GM18499 (cell line): Measurements from ENCODE around the gene NDRG4.
A peak's percentile ranks its signal among the peaks of the same experiment; 100 is the strongest.

Experiments
- ATAC-seq: cut with Tn5 transposase; IDR thresholded peaks from one replicate; pipeline ENCODE4 v1.9.1; 2021; ENCODE audit warnings: moderate number of reproducible peaks; ENCODE audit not compliant: insufficient read depth, unreplicated experiment

The NDRG4 gene

GRCh38 chr16:58499615-58500351, at the start of gene NDRG4:
Gene NDRG4, plus strand, starts transcription at chr16:58500143. Its CDS starts 106 bp downstream, at chr16:58500249.
- ATAC-seq: peak; percentile 65

DNA sequence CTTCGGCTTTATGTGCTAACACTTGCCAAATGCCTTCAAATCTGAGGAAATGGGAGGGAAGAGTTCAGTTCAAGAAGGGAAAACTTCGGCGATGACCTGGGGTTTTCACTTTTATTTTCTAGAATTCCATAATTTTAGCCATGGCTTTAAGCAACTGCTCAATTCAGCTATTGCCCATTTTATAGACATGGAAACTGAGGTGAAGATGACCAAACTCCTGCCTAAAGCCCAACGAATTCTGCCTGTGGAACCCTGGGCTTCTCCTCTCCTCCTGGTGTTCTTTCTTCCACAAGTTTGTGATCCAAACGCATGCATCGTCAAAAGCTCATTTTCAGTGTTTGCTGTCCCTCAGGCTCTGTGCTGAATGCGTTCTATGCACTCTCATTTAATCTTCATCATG, 49.4 kb upstream of the NDRG4 start:
- ATAC-seq: no peak

DNA sequence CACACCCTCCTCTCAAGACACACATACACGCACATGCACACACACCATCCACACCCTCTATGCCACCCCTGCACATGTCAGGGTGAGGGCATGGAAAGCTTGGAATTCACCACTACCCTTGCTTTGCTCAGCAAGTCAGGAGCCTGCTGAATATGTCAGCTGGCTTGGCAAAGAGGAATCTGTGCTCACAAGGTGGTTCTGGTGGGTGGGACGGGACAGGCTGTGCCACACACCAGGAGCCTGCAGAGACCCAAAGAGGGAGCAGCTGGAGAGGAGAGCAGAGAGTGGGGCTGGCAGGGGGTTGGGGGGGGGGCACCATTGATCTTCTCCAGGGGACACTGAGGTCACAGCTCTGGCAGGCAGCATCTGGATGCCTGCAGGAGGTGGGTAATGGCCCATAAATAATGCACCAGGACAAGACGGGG, 48.7 kb upstream of the NDRG4 start:
- ATAC-seq: no peak

GRCh38 chr16:58451945-58452401, 48.0 kb upstream of the NDRG4 start:
- ATAC-seq: no peak

DNA sequence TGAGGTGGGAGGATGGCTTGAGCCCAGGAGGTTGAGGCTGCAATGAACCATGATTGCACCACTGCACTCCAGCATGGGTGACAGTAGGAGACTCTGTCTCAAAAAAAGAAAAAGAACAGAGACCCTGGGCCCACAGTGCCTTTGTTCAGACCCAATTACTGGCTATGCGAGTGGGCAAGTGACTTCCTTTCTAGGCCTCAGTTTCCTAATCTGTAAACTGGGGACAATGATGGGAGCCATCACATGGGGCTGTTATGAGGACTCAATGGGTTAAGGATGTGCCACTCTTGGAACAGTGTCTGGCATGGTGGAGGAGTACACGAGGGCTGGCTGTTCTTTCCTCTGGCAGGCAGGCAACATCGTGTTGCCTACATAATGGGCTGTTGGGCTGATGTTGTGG, 47.3 kb upstream of the NDRG4 start:
- no peak for ATAC-seq

DNA sequence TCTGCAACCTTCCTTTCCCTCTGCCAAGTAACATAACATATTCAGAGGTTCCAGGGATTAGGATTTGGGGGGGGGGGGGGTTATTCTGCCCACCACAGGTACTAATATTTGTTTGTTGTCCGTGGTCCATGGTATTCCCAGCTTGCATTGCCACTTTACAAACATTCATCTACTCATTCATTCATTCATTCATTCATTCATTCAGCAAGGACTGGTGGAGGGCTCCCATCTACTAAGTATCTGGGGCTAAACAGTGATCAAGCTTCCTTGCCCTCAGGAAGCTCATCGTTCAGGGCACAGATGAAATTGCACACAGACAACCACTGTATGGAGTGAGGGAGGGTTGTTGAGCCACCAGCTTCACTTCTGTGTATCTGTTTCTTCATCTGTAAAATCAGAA, 45.8 kb upstream of the NDRG4 start:
- no peak for ATAC-seq

DNA sequence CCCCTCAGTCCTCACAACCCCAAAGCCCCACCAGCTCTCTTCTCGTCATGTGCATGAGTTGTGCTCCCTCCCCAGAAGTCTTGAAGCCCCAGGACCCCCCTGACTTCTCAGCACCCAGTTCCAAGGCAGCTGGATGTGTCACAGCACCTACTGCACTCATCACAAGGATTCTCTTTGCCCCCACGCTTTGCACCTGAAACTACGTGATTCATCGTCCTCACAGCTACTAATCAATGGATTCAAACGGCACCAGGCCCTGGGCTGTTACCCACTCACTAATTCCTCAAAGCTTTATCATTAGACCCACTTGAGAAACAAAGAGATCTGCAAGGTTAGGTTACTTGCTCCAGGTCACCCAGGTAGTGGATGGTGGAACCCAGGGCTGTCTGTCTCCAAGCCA, 45.1 kb upstream of the NDRG4 start:
- ATAC-seq: no peak

DNA sequence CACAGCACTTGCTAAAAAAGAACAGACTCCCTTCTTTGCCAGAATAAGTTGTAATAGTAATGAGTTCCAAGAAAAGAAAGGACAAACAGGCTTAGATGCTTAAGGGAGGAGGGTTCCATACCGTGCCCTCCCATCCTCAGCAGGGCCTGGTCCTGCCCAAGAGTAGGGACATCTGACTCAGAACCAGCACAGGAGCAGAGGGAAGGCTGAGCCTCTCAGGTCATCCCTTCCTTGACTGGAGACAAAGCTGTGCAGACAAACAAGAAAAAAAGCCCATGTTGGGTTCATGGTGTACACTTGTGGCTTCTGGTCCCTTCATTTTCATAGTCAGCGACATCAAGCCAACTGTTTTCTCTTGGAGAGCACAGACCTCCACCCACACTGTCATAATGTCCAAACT, 44.2 kb upstream of the NDRG4 start:
- no peak for ATAC-seq

GRCh38 chr16:58456193-58456592, 43.8 kb upstream of the NDRG4 start:
- ATAC-seq: no peak

- no peak for ATAC-seq
These were observed 41.2 kb upstream of the NDRG4 start for GRCh38 chr16:58458606-58459343.

- no peak for ATAC-seq
These were observed 40.4 kb upstream of the NDRG4 start for GRCh38 chr16:58459344-58460218.

DNA sequence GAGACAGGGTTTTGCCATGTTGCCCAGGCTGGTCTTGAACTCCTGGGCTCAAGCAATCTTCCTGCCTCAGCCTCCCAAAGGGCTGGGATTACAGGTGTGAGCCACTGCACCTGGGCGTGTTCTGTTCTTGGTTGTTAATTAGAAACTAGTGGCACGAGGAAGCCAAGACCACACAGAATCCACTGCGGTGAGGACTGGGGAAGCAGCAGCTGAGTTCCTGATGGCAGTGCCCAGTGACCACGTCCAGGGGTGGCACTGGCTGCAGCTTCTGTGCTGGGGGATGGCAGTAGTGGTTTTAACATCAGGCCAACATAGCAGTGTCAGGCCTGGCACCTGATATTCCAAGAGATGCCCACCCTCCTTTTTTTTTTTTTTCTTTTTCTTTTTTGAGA, 39.7 kb upstream of the NDRG4 start:
- ATAC-seq: no peak

GRCh38 chr16:58461056-58461455, 38.9 kb upstream of the NDRG4 start:
- no peak for ATAC-seq

GRCh38 chr16:58461640-58462039, 38.3 kb upstream of the NDRG4 start:
- ATAC-seq: no peak

DNA sequence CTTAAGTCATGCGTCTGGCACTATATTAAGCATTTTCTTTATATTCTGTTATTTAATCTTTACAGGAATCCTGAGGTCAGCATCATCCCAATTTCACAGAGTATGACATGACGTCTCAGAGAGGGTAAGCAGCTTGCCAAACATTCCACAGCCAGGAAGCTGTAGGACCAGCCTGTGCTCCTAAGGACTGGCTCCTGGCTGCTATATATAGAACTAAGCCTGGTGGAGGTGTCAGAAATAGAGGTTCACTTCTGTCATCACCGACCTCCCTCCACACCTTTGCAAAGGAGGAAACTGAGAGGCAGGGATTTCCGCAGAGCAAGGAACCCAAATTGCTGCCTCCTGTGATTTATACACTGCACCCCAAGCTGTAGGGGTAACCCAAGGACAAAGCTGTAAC, 37.9 kb upstream of the NDRG4 start:
- no peak for ATAC-seq

DNA sequence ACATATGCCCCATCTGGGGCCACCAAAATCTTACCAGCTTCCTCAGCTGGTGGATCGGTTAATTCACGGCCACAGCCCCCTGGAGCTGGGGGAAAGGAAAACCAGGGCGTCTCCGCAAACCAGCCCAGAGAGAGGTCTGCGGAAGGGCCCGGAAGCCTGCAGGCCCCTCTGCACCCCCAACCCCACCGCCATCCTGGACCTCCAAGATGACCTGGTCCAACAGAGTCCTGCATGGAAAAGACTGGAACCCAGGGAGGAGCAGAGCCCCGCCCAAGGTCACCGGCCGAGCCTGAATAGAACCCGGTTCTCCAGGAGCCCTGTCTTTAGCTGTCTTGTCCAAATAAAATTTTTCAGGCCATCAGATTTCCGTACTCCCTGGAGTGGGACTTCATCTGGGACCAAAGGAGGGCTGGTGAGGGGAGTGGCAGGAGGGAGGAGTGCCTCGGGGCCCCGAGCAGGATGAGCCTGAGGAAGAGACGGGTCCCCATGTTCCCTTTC, 37.4 kb upstream of the NDRG4 start:
- ATAC-seq: no peak

DNA sequence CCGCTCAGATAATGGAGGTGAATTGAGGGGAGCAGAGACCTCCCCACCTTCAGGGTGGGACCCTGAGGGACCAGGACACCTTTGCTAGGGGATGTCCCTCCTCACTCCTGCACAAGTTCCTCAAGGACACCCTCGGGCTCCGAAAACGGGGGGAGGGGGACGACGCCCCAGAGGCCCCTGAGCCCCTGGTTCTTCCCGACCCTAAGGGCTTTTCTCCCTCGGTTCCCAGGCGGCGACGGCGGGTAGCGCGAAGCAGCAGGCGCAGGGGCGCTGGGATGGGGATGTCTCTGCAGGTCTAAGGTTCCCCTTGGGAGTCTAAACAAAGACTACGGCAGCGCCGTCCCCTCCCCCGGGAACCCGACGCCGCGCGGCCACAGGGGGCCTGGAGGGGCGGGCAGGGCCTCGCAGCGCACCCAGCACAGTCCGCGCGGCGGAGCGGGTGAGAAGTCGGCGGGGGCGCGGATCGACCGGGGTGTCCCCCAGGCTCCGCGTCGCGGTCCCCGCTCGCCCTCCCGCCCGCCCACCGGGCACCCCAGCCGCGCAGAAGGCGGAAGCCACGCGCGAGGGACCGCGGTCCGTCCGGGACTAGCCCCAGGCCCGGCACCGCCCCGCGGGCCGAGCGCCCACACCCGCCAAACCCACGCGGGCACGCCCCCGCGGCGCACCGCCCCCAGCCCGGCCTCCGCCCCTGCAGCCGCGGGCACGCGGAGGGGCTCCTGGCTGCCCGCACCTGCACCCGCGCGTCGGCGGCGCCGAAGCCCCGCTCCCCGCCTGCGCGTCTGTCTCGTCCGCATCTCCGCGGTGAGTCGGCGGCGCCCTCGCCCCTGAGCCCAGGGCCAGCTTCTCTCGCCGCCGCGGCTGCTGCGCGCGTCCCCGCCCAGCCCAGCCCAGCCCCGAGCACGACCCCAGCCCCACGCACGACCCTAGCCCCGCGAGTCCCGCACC, 36.7 kb upstream of the NDRG4 start:
- no peak for ATAC-seq

DNA sequence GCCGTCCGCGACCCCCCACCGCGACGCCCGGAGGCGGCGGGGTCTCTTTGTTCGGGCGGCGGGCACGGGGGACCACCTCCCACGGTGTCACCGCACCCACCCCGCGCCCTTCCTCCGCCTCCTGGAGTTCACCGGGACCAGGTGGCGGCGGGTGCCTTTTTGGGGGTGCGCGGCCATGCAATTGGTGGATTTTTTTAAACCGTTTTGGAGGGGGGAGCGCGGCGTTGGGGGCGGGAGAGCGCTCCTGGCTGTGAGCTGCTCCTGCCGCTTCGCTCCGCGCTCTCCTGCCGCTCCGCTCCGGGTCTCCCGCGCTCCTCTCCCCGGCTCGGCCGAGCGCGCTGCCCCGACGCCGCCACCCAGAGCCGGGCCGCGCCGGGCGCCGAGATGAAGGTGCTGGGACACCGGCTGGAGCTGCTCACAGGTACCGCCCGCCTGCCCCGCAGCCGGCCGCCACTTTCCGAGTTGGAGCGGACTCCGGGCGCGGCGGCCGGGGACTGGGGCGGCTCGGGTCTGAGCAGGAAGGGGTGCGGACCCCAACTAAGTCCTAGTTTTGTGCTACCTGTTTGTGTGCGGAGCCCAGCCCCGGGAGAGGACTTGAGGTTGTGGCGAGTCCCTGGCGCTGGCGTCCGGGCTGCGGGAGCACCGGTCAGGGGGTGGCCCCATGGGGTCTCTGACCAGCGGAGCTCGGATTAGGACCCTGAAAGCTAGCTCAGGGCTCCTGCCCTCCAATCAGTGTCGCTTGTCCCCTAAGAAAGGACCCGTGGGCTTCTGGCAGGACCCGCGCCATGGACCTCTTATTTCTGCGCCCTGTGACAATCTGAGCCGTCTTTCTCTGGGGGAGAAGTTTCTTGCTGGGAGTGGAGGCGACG, 35.7 kb upstream of the NDRG4 start:
- no peak for ATAC-seq
